ENCODE data around the gene TAF4.

DNA sequence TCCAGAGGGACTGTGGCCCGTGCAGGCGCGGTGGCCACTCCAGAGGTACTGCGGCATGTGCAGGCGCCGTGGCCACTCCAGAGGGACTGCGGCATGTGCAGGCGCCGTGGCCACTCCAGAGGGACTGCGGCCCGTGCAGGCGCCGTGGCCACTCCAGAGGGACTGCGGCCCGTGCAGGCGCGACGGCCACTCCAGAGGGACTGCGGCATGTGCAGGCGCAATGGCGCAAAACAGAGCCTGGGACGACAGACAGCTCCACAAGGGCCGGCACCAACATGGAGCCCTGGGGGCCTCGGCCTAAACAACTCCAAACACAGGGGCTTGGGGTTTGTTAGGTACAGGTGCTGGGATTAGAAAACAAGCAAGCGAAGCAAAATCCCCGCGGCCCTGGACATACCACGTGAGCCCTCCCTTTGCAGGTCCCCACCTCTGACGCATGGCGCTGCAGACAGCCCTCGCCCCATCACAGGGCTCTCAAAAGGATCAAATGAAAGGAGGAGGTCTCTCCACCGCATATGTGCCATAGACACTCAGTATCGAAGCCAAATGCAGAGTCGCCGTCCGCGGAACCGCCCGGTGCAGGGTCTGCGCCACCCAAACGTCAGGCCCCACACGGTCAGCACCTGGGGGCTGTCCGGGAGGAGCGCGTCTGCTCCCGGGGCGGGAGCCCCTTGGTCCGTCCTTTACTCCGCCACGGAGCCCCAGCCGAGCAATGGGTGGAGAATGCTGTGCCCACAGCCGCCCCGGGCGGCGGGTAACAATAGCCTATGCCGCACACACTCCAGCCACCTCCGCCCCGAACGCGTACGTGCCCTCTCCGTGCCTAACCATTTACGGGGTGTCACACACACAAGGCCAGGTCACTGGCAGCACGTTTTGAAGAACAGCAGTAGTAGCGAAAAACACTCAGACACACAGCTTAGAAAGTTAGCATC, 85.7 kb downstream of the TAF4 start:
- TF ChIP-seq, protein P1, sequence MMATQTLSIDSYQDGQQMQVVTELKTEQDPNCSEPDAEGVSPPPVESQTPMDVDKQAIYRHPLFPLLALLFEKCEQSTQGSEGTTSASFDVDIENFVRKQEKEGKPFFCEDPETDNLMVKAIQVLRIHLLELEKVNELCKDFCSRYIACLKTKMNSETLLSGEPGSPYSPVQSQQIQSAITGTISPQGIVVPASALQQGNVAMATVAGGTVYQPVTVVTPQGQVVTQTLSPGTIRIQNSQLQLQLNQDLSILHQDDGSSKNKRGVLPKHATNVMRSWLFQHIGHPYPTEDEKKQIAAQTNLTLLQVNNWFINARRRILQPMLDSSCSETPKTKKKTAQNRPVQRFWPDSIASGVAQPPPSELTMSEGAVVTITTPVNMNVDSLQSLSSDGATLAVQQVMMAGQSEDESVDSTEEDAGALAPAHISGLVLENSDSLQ (IDR thresholded peaks at IDR 0.05) = no peak
- no peak for TF ChIP-seq BHLHE40 (IDR thresholded peaks at IDR 0.05; ENCODE audit: borderline replicate concordance)
- no peak for TF ChIP-seq TARDBP (IDR thresholded peaks at IDR 0.05)
- no peak for TF ChIP-seq SP1 (IDR thresholded peaks at IDR 0.05)
- TF ChIP-seq ZNF384 (IDR thresholded peaks at IDR 0.05) = no peak
- no peak for TF ChIP-seq L3MBTL2 (conservative IDR thresholded peaks at IDR 0.05)
- no peak for TF ChIP-seq FOXA1 (IDR thresholded peaks at IDR 0.05)
- TF ChIP-seq CTBP1 (IDR thresholded peaks at IDR 0.05; ENCODE audit: borderline replicate concordance) = no peak
- no peak for TF ChIP-seq FOXM1 (IDR thresholded peaks at IDR 0.05; ENCODE audit: borderline replicate concordance)
- no peak for TF ChIP-seq SUZ12 (IDR thresholded peaks at IDR 0.05)
- no peak for TF ChIP-seq ELF4 (IDR thresholded peaks at IDR 0.05)
- TF ChIP-seq FOXK2 (IDR thresholded peaks at IDR 0.05) = no peak

Measured in HEK293T (cell line).